OCI-LY3 (cell line): ENCODE results near the gene TRIM63.

ENCODE experiments used
- EZH2phosphoT487 ChIP-seq: fragments of 200-600 bp; shearing (Covaris generic); IDR thresholded peaks from 2 replicates; pipeline ENCODE4 v1.6.1; 2018; ENCODE audit warnings: antibody characterized with exemption, mixed run types, low read depth
- TF ChIP-seq, protein P1 (sequence below): fragments of 200-600, 300-600 bp; sonication (generic); IDR thresholded peaks from 2 replicates; pipeline ENCODE4 v1.5.1; 2014; ENCODE audit warnings: antibody characterized with exemption, low read length, low read depth

DNA sequence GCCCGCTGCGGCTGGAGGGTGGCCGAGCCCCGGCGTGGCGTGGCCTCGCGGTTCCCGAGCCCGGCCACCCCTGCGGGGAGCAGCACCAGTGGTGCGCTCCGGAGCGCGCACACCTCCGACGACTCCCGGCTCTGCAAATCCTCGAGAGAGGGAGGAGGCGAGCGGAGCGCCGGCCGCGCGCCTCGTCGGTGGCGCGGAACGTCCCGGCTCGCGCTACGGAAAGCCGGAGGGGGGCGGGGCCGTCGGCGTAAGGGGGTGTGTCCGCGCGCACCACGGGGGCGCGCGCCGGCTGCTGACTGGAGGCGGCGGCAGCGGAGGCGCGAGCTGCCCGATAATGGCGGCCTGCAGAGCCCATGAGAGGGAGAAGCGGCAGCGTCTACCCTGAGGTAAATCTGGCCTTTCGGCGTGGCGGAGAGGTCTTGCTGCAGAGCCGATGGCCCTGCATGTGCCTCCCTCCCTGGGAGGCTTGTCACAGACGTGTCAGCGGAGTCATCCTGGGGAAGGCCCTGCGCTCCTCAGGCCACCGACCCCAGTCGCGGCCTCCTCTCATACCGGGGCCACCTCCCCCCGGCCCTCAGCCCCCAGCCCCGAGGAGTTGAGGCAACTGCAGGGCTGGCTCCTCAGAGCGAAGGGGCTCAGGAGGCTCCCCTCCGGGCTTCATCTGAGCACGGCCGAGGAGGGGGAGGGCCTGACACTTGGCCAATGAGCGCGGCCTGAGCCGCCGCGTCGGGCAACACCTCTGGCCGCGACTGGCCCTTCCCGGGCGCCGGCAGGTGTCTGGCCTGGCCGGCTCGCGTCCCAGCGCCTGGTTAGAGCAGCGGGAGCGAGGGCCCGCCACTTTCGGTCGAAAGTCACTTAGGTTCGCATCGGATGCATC lies 44.3 kb upstream of the TRIM63 start, which contains the start of gene PDIK1L:
- TF ChIP-seq, protein P1, sequence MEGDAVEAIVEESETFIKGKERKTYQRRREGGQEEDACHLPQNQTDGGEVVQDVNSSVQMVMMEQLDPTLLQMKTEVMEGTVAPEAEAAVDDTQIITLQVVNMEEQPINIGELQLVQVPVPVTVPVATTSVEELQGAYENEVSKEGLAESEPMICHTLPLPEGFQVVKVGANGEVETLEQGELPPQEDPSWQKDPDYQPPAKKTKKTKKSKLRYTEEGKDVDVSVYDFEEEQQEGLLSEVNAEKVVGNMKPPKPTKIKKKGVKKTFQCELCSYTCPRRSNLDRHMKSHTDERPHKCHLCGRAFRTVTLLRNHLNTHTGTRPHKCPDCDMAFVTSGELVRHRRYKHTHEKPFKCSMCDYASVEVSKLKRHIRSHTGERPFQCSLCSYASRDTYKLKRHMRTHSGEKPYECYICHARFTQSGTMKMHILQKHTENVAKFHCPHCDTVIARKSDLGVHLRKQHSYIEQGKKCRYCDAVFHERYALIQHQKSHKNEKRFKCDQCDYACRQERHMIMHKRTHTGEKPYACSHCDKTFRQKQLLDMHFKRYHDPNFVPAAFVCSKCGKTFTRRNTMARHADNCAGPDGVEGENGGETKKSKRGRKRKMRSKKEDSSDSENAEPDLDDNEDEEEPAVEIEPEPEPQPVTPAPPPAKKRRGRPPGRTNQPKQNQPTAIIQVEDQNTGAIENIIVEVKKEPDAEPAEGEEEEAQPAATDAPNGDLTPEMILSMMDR: no peak
- no peak for TF ChIP-seq EZH2phosphoT487
